Nucleus accumbens (tissue), 56 donors: ENCODE measurements around the gene MCRIP1.

Experiments
- DNase-seq, 56 donors: peaks; one replicate each; lab custom pipeline; 2025; lab: John Stamatoyannopoulos, UW

MCRIP1 gene

DNA sequence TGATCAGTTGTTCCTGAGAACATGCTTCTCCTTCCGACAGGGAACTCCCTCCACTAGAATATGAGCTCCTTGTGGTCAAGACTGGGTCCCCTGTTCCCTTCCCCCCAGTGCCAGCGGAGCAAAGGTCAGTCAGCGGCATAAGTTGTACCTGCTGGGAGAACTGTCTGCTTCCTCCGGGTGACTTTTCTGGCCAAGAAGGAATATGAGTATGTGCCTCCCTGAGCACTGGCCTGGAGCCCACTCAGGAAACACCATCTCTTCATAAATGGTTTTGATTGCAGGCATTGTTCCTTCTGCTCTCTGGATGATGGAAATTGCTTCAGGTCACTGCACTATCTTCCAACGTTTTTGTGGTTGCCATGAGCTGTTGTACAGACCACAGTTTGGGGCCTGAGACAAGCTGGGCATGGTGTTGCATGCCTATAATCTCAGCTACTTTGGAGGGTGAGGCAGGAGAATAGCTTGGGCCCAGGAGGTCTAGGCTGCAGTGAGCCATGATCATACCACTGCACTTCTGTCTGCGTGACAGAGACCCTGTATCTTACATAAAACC, 30.1 kb upstream of the MCRIP1 start:
- no peak for DNase-seq

DNA sequence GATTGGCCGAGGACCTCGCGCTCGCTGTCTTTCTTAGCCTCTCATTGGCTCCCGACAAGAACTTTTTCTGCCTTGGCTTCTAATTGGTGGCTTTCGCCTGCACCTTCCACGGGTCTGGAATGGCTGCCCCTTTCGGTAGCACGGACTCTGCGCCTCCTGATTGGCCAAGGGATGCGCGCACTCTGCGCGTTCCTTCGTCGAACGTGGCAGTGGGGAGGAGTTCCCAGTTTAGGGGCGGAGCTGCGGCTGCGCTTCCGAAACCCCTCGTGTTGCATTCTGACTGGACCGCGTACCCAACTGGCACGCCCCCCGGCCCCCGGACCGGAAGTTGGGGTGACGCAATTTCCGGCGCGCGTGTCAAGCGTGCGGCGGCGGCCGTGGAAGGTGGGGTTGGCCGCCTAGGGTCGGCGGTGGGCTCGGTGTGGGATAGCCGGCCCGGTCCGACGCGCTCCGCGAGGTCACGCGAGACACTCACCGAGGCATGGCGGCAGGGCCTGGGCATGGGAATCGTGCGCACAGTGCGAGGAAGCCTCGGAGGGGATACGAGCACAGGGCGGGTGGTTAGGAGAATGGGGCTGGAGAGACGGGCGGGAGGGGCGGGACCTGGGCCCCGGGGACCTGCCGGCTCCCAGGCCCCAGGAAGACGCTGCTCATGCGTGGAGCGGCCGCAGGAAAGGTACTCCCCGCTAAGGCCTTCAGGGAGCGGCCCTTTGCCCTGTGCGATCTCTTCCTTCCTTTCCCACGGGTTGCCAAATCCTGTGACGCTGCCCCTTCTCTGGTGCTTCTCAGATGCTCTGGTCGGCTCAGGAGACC, 27.9 kb upstream of the MCRIP1 start:
- DNase-seq, result peak; percentile 97 to 100 (median 99)

DNA sequence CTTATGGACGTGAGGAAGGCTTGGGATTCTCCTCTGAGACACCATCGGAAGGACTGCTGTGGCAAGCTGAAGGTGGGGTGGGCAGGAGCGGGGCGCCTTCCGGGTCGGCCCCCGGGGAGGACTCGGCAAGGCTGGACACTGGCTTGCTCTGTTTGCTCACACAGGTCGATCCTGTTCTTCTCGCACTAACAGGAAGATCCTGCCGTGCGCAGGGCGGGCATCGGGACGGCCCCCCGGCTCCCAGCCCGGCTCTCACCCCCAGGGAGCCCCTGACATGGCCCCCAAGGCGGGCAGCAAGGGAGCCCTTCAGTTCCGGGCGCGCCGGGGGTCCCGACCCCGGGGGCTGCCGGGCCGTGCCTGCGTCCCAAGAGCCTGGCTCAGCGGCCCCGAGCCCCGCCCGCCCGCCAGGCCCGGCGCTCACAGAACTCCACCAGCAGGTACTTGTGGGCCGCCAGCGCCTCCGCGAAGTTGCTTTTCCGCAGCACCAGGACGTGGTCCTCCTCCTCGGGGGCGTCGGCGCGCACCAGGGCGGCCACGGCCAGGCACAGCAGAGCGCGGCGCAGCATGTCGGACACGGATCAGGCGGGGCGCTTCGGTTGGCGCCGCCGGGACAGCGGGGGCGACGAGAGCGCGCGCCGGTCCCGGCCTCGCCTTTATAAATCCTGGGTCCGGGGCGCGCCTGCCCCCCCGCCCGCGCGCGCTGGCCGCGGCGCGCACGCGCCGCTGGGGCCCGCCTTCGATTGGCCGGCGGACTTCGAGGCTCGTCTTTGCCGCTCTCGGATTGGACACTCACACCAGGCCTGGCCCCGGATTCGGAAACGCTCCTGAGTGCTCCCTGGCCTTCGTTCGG, 27.0 kb upstream of the MCRIP1 start, which contains the start of gene P4HB:
Gene P4HB, minus strand, starts transcription at position 630 of the 850 bp plus-strand sequence. Its CDS starts 64 bp downstream, at position 566.
- DNase-seq, result peak in 2 of 56 donors; percentile 99 to 100

DNA sequence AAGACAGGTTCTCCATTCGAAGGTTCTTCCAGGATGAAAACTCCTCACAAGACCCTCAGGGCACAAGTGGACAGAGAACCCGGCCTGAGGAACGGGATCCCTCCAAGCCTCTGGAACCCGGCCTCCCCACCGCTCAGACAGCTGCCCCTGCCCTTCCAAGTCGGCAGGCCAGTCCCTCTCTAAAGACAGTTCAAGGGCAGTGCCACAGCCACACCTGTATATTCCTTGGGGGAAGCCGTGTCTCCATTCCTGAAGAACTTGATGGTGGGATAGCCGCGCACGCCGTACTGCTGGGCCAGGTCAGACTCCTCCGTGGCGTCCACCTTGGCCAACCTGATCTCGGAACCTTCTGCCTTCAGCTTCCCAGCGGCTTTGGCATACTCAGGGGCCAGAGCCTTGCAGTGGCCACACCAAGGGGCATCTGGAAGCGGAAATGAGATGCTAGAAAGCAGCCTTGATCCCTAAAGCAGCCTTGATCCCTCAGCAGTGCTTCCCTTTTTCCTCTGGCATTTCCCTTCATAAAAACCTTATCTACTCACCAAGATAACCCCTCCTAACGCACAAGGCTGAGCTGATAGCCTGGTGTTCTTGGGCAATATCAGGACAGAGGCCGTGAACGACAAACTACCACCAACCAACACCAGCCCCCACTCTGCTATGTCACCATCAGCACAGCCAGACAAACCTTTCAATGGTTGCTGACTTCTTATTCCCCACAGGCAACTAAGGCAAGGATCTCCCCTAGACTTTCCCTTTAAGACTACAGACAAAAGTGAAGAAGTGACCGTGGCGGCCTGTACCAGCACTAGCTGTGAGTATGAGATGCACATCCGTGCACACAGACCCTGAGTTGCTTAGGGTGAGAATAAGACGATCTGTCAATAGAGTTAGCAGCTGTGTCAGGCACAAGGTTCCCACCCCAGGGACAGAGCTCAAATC, 26.1 kb upstream of the MCRIP1 start:
- no peak for DNase-seq

DNA sequence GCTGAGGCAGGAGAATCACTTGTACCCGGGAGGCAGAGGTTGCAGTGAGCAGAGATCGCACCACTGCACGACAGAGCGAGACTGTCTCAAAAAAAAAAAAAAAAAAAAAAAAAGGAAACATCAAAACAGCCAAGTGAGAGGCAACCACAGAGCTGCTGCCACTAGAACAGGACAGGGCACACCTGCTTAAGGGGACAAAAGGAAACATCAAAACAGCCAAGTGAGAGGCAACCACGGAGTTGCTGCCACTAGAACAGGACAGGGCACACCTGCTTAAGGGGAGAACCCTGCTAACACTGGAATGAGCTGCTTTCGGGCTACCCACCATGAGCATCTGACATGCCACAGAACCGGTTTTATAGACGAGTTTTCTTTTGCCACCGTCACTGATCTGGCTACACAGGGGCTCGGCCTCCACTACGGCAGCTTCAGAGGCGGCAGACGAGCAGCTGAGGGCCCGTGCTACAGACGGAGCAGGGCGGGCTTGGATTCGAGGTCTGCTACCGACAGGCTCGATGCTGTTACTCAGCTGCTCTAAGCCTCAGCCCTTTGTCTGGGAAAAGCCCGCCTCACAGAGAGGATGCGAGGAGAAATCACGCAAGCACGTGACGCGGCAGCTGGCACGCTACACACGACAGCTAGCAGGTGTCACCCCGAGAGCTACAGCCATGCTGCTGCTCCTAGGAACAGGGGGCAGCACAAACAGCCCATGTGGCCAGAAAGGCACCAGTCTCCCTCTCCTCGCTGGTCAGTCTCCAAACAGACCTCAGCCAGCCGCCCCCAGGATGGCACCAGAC, 25.3 kb upstream of the MCRIP1 start:
- DNase-seq, result no peak

DNA sequence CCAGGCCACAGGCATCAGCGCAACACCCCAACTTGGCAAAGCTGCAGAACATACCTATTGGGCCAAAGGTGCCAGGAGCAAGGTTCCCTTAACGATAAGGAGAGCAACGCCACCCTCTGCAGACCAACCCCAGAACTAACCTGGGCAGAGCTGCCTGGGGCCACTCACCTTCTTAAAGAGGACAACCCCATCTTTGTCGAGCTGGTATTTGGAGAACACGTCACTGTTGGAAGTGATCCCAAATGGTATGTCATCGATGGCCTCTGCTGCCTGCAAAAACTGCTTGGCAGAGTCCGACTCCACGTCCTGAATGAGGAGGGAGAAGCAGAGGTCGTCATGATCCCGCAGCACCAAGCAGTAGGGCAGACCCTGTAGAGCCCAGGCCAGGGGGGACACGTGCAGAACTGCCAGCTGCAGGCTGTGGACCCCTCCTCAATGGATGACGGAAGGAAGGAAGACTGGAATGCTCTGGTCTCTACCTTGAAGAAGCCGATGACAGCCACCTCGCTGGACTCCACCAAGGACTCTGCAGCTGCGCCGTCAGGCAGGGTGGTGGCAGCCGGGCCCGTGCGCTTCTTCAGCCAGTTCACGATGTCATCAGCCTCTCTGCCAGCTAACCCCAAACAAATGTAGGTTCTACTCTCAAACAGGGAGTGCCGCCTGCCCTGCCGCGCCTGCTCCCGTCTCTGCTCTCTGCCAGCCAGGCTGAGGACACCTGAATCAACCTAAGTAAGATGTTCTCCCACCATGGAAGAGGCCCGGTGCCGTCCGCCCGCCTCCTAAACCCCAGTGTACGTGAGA, 22.1 kb upstream of the MCRIP1 start:
- no peak for DNase-seq

DNA sequence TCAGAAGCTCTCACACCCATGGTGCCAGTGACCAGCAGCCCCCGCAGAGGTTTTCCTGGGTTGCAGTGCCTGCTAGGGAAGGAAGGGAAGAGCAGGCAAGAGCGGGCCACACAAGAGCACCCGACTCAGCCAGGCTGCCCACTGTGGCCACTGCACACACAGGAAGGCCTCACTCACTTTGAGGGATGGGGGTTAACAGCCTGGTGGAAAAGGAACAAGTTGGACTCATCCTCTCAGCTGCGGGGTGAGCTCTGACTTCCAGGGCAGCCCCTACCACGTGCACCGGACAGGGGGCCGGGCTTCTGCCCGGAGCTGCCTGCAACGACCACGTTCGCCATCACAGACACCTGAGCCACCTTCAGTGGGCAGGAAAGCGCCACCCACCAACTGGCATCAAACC, 19.1 kb upstream of the MCRIP1 start:
- no peak for DNase-seq

DNA sequence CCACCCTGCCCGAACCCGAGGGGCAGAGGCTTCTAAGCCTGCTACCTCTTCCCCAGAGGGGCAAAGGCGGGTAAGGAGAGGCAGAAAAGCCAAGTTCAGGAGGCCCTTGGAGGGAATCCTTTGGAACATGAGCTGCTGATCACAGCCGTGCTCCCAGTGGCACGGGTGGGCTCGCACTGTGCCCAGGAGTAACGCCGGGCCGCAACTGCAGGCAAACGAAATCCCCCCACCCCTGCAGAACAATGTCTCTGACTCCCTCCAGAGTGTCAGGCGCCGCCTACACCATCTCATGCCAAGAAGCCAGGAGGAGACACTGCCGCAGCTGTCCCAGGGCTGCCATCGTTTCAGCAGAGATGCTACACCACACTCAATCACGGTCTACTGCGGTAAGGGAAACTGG, 18.3 kb upstream of the MCRIP1 start:
- DNase-seq, result no peak

DNA sequence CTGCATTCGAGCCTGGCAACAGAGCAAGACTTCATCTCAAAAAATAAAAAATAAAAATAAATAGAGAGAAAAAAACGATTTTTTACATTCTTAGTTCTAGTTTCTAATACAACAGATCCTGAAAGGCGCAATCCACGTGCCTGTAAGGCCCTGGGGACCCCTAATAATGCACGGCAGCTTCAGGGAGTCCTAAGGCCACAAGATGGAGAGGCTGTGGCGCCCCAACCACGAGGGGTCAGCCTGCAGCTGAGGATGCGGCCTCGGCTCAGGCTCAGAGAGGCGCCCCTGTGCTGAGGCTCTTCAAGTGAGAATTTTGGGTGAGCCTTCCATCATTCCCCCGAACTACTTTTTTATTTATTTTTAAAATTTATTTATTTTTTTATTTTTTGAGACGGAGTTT, 16.4 kb upstream of the MCRIP1 start:
- DNase-seq, result no peak

DNA sequence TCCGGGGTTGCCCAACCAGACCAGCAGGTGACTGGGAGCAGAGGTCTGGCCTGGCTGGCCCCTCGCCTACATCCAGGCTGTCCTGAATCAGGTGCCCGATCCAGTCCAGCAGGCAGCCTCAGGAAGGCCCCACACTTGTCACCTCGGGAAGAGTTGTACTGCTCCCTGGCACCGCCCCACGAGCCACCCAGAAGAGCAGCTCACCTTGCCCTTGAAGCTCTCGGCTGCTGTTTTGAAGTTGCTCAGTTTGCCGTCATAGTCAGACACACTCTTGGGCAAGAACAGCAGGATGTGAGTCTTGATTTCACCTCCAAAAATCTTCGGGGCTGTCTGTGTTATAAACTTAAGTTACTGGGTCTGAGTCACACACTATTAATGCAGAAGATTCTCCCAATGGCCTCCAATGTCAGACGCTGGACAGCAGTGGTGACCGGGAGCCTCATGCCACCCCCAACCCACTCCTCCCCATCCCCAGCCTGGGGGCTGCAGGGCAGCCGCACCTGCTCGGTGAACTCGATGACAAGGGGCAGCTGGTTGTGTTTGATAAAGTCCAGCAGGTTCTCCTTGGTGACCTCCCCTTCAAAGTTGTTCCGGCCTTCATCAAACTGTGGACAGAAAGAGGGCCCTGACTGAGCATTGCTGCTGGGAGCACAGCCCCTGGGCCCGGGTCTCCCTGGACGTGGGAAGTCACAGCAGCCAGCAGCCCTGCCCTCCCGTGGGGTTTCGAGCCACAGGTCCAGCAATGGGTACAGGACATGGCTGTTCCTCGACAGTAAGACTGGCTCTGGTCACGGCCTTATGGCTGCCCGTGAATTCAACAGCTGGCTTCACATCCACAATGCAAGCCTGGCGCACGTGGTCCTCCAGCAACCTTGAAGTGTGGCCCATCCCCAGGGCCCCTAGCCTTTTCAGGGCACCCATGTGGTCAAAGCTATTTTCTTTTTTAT, 13.9 kb upstream of the MCRIP1 start:
- DNase-seq, result no peak

DNA sequence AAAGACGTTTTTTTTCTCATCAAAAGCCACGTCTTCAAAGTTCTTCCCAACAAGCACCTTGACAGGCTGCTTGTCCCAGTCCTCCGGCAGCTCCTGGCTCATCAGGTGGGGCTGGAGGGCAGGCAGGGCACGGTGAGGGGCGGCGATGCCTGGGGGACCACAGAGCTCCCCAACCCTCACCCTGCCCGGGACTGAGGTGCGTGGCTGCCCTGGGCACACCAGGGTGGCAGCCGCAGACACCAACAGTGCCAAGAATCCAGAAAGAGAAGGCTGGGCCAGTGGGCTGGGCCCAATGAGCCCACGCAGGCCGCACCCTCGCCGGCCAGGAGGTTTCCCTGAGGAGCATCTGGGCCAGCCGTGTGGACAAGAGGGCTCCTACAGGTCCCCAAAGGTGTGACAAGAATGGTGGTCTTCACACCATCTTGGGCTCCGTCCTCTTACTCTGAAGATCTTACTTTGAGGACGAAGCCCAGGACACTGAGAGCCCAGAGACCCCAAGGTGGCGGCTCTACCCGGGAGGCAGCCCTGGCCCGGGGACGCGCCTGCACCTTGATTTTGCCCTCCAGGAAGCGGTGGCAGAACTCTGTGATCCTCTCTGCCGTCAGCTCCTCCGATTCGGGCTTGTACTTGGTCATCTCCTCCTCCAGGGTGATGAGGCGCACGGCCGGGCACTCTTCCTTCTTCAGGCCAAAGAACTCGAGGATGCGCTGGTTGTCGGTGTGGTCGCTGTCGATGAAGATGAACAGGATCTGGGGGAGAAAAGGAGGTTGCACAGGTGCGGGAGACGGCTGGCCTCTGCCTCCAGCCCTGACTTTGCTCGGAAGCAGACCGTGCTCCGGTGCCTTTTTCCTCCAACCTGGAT, 13.0 kb upstream of the MCRIP1 start:
- no peak for DNase-seq

DNA sequence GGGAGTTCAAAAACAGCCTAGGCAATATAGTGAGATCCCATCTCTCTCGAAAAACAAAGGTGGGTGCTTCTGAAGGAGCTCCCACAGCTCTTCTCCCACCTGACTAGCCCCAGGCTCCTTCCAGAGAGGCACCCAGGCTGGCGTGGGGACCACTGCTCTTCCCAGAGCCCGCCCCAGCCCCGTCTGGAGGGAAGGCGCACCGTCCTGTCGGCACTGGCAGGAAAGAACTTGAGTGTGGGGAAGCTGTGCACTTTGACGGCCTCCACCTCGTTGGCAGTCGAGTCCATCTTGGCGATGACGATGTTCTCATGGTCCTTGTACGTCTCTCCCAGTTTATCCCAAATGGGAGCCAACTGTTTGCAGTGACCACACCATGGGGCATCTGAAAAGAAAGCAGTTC, 12.3 kb upstream of the MCRIP1 start:
- DNase-seq, result no peak

DNA sequence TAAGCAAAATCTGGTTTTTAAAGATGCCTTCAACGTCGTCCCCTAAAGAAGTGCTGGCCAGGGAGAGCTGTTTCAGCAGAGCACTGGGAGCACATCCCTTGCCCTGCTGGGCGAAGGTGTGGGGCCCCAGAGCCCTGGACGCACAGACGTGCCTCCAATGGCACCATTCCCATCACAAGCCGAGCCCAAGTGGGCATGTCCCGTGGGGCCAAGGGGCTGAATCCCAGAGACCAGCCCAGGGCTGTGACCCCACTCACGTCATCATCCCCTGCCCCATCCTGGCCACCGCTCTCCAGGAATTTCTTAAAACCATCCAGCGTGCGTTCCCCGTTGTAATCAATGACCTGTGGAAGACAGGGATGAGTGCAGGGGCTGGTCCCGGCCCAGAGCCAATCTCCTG, 11.8 kb upstream of the MCRIP1 start:
- DNase-seq, result no peak

DNA sequence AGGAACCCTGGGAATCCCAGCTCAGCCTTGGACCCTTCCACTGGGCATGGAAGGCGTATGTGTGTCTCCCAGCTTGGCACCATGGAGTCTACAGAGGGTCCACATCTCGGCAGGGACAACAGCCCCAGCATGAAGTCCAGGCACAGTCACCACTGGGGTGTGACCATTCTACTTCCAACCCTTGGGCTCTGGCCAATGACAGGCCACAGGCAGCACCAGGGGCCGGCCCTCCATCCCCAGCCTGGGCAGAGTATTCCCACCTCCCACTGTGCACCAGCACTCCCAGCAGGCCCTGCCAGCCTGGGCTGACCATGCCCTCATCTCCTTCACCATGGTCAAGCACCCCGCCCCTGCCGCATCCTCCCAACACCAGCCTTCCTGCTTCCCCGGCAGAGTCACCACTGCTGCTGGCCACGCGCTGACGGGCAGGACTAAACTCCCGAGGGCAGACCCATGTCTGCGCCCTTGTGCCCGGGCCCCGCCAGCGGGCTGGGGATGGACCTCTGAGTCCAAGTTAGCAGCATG, 11.3 kb upstream of the MCRIP1 start:
- DNase-seq, result no peak

DNA sequence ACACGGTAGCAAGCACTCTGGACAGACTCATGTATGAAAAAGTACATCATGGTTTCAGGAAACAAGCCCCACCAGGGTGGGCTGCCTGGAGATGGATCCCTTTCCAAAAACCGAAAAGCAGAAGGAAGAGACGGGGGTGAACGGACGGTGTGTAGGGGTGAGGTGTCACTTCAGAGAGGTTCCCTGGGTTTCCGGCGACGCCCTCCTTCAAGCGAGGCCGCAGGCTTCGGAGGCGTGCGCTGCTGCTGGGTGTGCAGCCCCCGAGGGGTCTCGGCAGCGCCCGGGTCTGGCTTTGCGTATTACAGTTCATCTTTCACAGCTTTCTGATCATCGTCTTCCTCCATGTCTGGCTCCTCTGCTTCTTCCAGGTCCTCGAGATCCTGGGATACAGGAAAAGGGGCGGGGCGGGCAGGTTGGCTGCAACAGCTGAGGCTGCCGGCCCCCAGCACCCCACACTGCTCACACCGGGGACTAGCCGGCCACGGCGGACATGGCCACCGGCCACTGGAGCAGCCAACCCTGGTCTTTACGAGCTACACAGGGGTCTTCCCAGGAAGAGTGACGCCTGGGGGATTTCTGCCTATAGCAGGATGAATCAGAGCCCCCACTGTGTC, 10.7 kb upstream of the MCRIP1 start:
- DNase-seq, result no peak
